EH (cell line): ENCODE measurements around the gene RPTOR.
"Not testable (repeated sequence)": the region's sequence is repeated elsewhere in the genome, so short reads cannot be mapped to it uniquely, and the experiment has no call there.

ENCODE experiments used
- DNase-seq: peaks from one replicate; pipeline ENCODE4 v3.0.0-alpha.2; 2015; ENCODE audit warnings: low read depth

Gene RPTOR

DNA sequence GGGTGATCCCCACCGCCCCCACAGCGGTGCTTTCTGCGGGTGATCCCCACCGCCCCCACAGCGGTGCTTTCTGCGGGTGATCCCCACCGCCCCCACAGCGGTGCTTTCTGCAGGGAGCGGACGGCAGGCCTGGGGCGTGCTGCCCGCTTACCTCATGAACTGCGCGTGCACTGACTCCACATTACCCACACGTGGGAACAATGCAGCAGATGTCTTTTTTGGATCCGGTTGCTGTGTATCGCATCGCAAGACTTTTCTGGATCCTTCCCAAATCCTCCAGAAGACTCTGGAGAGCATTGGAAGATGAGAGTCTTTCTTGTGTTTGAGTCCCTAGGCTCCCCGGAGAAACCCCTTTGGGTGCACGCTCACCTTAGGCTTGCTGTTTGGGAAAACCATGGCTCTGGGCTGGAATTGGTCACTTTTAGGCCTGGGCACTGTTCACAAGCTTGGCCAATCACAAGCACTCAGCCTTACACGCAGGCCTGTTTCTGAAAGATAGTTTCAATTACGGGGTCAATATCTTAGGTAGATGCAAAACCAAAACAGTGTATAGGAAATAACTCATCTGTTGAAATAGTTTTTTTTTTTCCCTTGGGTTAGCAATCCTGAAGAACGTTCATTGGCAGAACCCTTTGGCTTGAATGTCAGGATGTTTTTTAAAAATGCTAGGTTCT is 201.8 kb downstream of the RPTOR start:
- DNase-seq, result no peak

DNA sequence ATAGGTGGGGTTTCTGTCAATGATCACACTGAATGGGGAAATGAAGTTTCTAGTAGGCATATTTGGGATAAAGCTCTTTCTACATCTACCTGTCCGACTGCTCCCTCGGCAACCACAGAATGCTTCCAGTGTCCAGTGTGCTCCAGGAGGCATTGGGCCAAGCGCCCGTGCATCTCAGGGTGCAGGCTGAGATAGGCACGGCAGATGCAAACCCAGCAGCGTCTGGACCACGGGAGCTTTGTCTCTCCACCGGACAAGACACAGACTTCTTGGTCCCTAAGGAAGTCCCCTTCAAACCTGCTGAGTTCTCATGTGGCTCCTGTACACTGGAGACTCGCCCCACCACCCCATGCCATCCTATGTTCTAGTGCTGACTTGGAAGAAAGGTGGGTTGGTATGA is 202.8 kb downstream of the RPTOR start:
- DNase-seq, result no peak

DNA sequence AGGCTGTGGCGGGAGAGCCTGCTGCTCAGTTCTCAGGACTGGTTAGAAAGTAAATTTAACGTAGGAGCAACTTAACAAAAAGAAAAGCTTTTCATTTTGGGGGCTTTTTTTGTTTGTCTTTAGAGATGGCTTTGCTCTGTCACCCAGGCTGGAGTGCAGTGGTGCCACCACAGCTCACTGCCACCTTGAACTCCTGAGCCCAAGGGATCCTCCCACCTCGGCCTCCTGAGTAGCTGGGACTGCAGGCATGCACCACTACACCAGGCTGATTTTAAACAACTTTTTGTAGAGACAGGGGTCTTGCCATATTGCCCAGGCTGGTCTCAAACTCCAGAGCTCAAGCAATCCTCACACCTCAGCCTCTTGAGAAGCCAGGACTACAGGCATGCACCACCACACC is 205.0 kb downstream of the RPTOR start:
- no peak for DNase-seq

DNA sequence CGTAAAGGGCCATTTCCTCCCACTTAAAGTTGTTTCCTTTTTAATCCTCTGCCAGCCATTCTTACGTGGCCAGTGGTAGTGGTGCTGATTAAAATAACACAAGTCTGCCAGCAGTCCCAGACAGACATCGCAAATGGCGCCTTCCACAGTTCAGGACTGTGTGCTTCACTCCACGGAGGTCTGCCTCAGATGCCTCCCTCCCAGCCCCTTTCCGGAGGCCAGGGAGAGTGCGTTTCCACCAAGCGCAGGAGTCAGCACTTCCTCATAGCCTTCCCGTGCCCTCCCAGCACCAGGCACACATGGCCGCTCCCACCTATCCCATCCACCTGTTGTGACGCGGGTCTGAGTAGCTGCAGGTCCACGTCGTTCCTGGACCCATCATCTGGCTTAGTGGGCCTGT is 205.6 kb downstream of the RPTOR start:
- no peak for DNase-seq

DNA sequence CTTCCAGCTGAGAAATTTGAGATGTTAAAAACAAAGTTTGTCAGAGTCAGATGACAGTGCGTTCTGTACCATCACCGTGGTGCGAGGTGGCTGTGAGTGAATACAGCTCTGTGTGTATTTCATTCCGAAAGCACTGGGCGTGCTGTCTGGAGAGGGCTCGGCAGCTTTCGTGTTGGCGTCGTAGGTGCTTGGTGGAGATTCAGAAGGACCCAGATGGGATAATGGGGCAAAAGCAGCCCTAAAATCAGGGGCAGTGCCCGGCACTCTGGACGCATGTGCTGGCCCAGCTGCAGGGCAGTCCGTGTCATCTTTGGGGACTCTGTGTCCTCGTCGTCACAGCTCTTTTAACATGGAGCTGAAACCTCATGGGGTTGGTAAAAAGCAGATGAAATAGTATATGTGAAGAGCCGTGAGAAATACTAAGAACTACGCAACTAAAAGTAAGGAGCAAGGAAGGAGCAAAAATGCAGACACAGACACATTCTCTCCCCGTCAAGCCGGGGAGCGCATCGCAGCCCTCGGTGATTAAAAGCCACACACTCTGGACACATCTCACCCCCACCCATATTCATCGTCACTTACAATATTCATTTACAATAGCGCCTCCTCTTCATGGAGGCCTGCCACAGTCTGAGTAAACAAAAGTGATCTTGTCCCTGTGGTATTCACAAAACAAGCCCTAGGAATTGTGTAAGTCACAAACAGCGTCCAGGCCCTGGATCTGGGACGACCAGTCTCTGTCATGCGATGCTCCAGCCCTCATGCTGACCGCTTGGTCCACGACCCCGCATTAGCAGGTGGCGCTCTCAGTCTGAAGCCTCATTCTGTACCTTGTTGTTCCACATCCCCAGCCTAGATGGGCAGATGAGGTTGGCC is 206.7 kb downstream of the RPTOR start:
- DNase-seq, result peak; percentile 81

DNA sequence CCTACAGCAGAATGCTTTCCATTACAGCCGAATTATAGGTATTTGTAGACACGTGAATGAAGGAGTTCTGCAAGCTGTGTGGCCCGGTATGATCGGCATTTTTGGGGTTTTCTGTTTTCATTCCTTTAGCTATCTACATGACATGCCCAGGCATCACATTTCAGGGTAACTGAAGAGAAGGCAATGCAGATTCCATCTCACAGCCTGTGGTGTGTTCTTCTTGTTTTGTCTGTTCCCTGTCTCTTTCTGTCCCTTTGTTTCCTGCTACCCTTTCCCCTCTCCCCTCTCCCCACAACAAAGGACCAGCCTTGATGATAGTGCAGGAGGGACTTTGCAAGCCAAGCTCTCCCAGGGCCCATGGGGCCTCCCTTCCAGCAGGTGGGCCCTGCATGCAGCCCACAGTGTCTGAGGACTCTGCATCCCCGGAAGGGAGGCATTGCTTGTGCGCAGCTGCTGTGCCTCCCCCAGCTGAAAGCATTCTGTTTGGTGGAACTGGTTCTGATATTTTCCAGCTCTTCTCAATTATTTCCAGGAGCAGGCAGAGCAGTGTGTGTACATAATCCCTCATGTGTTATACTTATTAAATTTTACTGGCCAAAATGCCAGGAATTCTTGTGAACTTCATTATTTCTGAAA is 207.4 kb downstream of the RPTOR start:
- DNase-seq, result peak; percentile 75

DNA sequence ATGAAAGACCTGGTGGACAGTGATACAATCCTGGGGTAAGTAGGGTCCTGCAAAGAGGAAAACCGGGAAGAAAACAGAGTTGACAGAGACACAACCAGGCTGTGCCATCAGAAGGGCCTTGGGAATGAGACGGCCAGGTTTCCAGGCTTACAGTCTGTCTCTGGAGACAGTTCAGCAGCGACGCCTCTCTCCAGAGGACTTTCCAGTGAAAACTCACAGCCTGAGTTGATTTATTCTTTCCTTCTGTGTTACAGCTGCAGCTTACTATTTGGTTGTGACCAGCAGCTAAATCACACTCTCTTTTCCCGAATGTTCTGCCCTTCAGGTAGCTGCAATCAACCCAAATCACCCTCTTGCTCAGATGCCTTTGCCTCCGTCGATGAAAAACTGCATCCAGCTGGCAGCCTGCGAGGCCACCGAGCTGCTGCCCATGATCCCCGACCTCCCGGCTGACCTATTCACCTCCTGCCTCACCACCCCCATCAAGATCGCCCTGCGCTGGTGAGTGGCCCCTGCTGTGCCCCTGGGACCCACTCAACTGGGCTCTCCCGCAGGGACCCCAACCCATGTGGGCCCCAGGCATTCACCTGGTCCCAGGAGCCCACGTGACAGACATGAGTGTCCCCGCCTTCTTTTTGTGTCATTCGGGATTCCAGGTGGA is 209.2 kb downstream of the RPTOR start:
- DNase-seq, result no peak

DNA sequence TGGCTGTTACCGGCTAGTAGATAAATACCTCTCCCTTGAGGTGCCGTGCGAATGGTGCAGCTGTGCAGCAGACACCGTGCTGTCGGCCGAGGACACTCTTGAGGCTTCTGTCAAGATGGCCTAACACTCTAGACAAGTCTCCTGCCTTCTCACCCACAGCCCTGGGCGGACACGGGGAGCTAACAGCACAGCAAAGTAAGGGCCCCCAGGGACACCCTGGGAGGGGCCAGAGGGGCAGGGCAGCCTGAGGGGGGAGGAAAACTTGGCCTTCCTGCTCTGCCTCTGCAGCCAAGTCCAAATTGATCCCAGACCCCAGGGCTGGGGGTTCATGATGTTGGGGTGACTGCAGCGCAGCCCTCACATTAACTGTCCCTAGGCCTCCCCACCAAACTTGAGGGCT is 210.2 kb downstream of the RPTOR start:
- no peak for DNase-seq

DNA sequence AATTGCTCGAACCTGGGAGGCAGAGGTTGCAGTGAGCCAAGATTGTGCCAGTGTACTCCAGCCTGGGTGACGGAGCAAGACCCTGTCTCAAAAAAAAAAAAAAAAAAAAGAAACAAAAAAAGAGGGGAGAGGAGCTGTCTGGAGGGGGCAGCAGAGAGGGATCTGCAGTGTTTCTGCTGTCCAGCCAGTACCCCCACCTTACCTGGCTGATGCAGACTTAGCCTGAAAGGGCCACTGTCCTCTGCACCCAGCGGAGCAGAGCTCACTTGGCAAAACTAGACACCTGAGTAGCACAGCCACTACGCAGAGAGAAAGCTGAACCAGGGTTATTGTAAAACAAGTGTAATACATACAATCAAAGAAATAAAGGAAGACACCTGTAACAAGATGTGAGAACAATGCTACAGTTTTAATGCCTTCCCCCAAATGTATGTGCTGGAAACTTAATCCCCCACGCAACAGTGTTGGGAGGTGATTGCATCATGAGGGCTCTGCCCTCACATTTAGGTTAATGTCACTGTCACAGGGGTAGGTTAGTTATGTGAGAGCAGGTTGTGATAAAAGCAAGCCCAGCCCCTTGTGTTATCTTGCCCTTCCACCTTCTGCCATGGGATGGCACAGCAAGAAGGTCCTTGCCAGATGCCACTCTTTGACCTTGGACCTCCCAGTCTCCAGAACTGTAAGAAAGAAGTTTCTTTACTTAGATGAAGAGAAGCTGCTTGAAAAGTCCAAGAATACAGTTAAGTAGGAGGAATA is 211.2 kb downstream of the RPTOR start:
- no peak for DNase-seq

DNA sequence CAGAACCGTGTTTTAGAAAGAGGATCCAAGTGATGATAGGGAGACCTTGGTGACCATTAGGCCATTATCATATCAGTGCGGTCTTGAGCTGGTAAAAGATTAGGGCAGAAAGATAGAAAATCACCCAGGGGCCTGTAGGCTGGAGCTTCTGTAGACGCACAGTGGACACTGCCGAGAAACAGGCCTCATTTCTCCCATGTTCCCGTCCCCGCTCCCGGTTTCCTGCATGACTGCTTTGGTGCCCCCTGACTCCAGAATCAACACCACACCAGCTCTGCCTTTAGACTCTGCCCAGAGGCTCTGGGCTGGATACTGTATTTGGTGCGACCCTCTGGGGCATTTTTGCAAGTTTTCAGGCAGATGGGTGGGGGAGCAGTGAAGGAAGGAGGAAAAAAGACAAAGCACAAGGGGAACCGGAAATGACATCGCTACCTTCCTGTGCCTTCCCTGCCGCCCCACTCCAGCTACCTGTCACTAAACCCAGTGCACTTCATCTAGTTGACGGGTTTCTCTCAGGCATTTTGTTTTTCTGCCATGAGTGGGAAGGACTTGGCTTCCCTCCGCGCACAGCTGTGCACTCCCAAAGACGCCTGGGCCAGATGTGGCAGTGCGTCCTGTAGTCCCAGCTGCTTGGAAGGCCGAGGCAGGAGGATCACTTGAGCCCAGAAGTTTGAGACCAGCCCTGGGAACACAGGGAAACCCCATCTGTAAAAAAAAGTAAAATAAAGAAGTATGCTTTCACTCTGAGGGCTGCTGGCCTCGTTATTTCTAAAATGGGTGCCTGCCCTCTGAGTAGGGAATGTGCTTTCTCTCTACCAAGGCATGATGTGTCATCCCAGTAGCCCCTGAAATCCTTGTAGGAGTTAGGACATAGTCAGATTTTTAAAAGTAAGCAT is 214.1 kb downstream of the RPTOR start:
- DNase-seq, result peak; percentile 52

DNA sequence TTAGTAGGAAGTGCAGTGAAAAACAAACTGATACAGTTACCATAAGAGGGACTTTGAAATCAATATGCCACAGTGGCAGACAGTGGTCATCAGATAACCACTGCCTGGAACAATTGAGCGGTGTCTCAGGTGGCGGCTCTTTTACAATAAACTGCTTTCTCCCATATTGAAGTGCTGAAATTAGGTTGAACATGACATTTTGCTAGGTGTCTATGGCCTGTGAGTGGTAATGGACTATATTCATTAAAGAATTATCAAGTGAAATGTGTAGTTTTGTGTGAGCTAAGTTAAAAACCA is 214.7 kb downstream of the RPTOR start:
- DNase-seq, result no peak

DNA sequence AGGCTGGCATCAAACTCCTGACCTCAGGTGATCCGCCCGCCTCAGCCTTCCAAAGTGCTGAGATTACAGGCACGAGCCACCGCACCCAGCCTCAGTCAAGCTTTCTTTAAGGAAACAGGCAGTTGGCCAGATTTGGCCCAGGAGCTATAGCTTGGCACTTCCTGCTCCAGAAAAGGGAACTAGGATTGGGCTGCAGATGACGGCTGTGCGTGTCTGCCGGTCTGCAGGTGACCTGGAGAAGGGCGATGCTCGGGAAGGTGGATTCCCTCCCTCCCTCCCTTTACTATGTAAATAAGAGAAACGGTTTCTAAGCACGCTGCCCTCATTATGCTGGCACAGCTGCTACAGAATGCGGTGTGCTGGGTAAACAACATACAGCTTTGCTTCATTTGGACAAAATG is 215.9 kb downstream of the RPTOR start:
- DNase-seq, result no peak

DNA sequence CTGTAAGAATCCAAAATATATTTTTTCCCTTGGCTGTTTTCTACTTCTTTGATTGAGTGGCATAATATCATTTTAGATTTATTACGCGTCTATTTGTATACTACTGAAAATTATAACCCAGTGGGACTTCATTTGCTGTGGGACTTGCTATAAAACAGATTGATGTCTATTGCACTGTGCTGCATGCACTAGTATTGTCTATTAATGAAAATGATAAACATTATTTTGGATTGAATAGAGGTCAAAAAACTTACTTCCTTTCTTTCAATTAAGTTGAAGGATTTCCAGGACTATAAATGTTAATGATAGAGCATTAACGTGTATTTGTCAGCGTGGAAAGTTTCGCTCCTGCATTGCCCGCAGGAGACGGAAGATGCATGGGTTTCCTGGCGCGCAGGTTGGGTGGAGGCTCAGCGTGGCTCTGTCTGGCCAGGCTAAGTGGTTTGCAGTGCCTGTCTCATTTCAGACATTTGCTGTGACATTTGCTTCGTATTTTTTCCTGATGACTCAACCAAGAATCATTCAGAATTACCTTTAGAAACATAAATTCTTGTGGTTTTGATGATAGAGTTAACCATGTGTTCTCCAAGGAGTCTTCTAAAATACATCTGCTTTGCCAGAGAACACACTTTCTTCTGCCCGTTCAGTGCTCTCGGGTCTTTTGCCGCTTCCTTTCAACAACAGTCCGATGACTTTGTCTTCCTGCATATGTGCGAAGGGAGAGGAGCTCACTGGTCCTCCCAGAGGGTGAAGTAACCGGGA is 216.7 kb downstream of the RPTOR start:
- DNase-seq, result peak; percentile 80

DNA sequence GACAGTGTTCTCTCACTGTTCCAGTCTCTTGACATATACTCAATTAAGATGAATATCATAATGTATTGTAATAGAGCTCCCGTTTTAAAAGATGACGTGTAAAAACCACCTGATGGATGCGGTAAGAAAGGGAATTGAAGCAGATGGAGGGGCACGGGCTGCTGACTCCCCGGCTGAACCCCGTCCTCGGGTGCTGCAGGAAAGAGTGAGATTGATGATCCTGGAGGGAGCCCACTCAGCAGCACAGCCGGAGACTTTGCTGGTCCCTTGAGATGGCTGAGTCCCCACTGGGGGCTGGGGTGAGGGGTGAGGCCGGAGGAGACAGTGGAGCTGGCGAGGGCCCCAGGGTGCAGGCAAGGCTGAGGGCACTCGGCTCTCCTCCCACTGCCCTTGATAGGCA is 217.4 kb downstream of the RPTOR start:
- DNase-seq, result no peak

DNA sequence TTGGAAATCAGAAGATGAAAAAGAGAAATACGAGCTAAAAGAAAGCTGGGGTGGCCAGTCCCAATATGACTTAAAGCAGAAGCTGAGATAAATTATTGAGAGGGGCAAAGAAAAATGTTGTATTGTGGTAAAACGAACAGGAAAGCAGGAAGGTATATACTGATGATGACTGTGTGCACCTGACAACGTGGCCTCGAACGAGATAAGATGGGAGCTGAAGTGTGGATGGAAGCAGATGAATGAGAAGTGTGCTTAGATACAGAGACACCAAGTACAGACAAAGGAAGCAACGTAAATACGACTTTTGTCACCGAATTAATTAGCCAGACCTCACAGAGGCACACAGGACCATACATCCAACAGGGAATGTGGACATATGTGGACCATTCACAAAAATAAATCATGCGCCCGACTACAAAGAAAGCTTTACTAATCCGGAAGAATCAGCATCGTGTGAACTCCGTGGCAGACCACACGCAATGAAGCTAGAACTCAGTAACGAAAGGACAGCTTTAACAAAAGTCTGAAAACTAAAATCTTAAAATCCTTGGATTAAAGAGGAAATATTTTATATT is 218.7 kb downstream of the RPTOR start:
- DNase-seq, result no peak

DNA sequence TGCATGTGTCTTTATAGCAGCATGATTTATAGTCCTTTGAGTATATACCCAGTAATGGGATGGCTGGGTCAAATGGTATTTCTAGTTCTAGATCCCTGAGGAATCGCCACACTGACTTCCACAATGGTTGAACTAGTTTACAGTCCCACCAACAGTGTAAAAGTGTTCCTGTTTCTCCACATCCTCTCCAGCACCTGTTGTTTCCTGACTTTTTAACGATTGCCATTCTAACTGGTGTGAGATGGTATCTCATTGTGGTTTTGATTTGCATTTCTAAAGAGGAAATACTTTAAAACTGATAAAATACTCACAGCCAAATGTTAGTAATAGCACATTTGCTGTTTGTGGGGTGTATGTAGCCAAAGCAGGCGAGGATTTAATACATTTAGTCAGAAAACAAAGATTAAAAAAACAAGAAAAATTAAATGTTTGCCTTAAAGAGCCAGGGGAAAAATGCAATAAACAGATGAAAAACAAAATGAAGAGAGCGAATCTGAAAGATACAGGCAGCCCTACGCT is 220.0 kb downstream of the RPTOR start:
- DNase-seq, result not testable (repeated sequence)

DNA sequence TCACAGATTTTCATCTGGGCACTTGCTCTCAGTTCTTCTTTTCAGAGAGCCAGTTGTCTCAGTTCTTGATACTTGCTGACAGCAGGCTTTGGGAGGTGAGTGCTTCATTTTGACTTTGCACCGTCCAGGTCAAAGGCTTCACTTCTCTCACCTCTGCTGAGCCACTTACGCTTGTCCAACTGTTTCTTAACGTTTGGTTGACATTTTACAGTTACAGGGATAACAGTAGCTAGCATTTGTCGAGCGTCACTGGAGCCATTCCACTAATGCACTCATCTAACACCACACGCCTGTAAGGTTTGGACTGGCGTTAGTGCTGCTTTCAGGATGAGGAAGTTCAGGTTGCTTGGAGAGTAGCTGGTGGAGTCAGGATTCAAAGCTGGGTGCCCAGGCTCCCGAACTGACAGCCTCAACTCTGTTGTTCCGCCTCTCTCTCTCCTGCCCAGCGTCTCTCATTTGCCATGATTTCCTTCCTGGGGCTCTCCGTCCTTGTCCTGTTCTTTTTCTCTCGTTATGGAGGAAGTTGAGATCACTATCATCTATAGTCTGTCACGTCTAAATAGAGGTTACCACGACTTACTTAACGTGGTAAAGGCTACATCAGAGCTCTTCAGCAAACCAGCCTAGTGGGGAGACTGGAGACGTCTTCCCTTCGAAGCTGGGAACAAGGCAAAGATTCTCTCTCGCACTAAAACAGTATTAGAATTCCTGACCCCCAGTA is 220.8 kb downstream of the RPTOR start:
- DNase-seq, result peak; percentile 60

DNA sequence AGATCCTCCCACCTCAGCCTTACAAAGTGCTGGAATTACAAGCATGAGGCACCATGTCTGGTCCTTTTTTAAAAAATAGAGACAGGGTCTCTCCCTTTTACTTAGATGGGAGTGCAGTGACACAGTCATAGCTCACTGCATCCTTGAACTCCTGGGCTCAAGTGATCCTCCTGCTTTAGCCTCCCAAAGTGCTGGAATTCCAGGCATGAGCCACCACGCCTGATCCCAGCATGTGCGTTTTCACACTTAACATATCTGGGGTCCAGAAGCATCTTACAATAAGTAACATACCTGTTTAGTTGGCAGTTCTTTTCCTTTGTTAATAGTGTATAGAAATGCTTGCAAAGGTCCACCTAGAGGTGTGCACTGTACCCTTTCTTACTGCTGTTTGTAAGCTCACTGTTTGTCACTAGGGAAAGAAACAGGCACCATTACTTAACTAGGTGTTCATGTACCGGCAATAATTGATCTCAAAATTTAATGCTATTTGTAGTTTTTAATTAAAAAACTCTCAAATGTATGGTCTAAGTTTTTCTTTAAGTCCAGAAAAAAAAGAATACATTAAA is 221.7 kb downstream of the RPTOR start:
- DNase-seq, result no peak

DNA sequence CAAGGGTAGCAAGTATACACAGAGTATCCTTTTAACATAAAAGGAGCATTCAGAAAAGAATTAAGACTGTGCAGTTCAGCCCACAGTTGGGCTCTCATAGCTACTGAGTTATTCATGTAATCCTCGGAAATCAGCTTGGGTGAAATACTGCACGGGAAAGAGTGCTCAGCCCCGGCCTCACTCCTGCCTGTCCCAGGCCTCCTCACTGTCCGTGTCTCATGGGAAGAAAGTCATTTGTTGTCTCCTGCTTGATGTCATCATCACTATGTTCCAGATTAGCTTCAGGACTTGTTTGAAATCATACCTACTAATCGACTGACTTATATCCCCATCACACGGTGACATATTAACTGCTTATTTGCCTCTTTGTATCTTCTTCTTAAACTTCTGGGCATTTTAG is 223.8 kb downstream of the RPTOR start:
- no peak for DNase-seq
